K562 (cell line): ENCODE measurements around the gene MSRB2. TPM values are rescaled to one million over a fixed set of nuclear protein-coding genes. Genes with fewer than 3 reads are reported as not detected.

Experiments
- ARNT ChIP-seq, 2 experiments: fragments of 450-650 bp; IDR thresholded peaks; 2 replicates each; pipeline ENCODE4 v1.6.1; 2016; ENCODE audit warnings: mild to moderate bottlenecking in 1 of 2
- EP300 ChIP-seq: IDR thresholded peaks from 2 replicates; pipeline ENCODE4 v1.6.1; 2012; ENCODE audit warnings: low read length, improper control_type of control experiment
- HDAC3 ChIP-seq: fragments of 450-650 bp; IDR thresholded peaks from 2 replicates; pipeline ENCODE4 v1.6.1; 2018; ENCODE audit warnings: borderline replicate concordance, mild to moderate bottlenecking, moderate library complexity; ENCODE audit not compliant: partially characterized antibody
- HEY1 ChIP-seq: fragments of 250-450 bp; sonication (Bioruptor Pico); IDR thresholded peaks from 2 replicates; pipeline ENCODE4 v1.5.0; 2020; ENCODE audit warnings: mild to moderate bottlenecking, moderate library complexity, borderline replicate concordance
- KAT7 ChIP-seq: sonication (generic); formaldehyde crosslinking; IDR thresholded peaks from 2 replicates; pipeline ENCODE4 v1.8.0; 2022; ENCODE audit warnings: missing genetic modification reagents, mild to moderate bottlenecking, borderline replicate concordance
- MCM7 ChIP-seq, 2 experiments: fragments of 450-650 bp; IDR thresholded peaks; 2 replicates each; pipeline ENCODE4 v1.6.1; 2016 to 2018
- MECOM ChIP-seq: fragments of 250-450 bp; sonication (Bioruptor Pico); IDR thresholded peaks from 2 replicates; pipeline ENCODE4 v1.8.0; 2022; ENCODE audit warnings: inconsistent platforms
- NCOA2 ChIP-seq, 2 experiments: fragments of 450-650 bp; IDR thresholded peaks; 2 replicates each; pipeline ENCODE4 v1.6.1; 2018; ENCODE audit warnings: mild to moderate bottlenecking in 2 of 2, moderate library complexity in 1 of 2; ENCODE audit not compliant: partially characterized antibody in 2 of 2
- PCBP1 ChIP-seq: fragments of 200-400 bp; formaldehyde crosslinking; IDR thresholded peaks from 2 replicates; pipeline ENCODE4 v1.6.1; 2018; ENCODE audit warnings: mild to moderate bottlenecking, low read depth, low read length; ENCODE audit not compliant: poor library complexity, severe bottlenecking
- RBM22 ChIP-seq: fragments of 200-400 bp; formaldehyde crosslinking; IDR thresholded peaks from 2 replicates; pipeline ENCODE4 v1.6.1; 2018; ENCODE audit warnings: low read length, low read depth; ENCODE audit not compliant: poor library complexity, severe bottlenecking
- RFX7 ChIP-seq: fragments of 250-450 bp; sonication (Bioruptor Pico); IDR thresholded peaks from 2 replicates; pipeline ENCODE4 v1.5.1; 2021; ENCODE audit warnings: mild to moderate bottlenecking
- SRSF7 ChIP-seq: fragments of 200-400 bp; formaldehyde crosslinking; optimal IDR thresholded peaks from 2 replicates; pipeline ENCODE3; 2017; ENCODE audit warnings: mild to moderate bottlenecking, low read depth, low read length
- SRSF9 ChIP-seq: fragments of 200-400 bp; formaldehyde crosslinking; IDR thresholded peaks from 2 replicates; pipeline ENCODE4 v1.6.1; 2017; ENCODE audit warnings: low read depth, low read length, borderline replicate concordance
- ZNF584 ChIP-seq: fragments of 200-800 bp; sonication (Bioruptor generic); IDR thresholded peaks from 2 replicates; pipeline ENCODE4 v1.6.1; 2016; ENCODE audit warnings: low read depth, mild to moderate bottlenecking, missing genetic modification characterization, missing compliant biosample characterization
- ZNF589 ChIP-seq: fragments of 200-800 bp; sonication (Bioruptor generic); IDR thresholded peaks from 2 replicates; pipeline ENCODE4 v1.6.1; 2016; ENCODE audit warnings: low read depth, missing genetic modification characterization, missing compliant biosample characterization
- ZNF766 ChIP-seq: fragments of 200-800 bp; sonication (Bioruptor generic); conservative IDR thresholded peaks from 2 replicates; pipeline ENCODE4 v1.6.1; 2016; ENCODE audit warnings: missing genetic modification characterization, missing compliant biosample characterization
- polyA plus RNA-seq, 8 experiments: library from polyadenylated mRNA; depleted of rRNA in 4 of 8; stranded (reverse) in 5 of 8; unstranded in 3 of 8; fragments of >200 nt; fragmentation: Nextera tagmentation in 2 of 8; fragmentation: Illumina TruSeq in 1 of 8; extraction: Ambion mirVana in 2 of 8; extraction: Trizol in 1 of 8; gene quantifications; 2 replicates each; pipeline versions ENCODE4 v1.2.1 to v1.2.3, GENCODE V29; 2011 to 2014; ENCODE audit warnings: inconsistent platforms in 1 of 8, missing spikeins in 1 of 8
- total RNA-seq, 7 experiments: library from RNA; depleted of rRNA in 6 of 7; stranded (reverse); fragments of >200 nt in 6 of 7; fragmentation: Illumina TruSeq in 2 of 7; extraction: Trizol in 2 of 7; gene quantifications; 2 replicates each; pipeline versions ENCODE4 v1.2.1 to v1.2.3, GENCODE V29; 2011 to 2021; ENCODE audit warnings: low replicate concordance in 1 of 7
- TF ChIP-seq, protein P1 (sequence below): sonication (generic); formaldehyde crosslinking; IDR thresholded peaks from 2 replicates; pipeline ENCODE4 v1.8.1; 2023; ENCODE audit warnings: mild to moderate bottlenecking, missing genetic modification reagents
- TF ChIP-seq, protein P2 (sequence below), 2 experiments: fragments of 450-650 bp; IDR thresholded peaks; 2 replicates each; pipeline ENCODE4 v1.6.1; 2018; ENCODE audit warnings: mild to moderate bottlenecking in 2 of 2, low read depth in 1 of 2; ENCODE audit not compliant: partially characterized antibody in 2 of 2
- TF ChIP-seq, protein P3 (sequence below): fragments of 450-650 bp; IDR thresholded peaks from 2 replicates; pipeline ENCODE4 v1.6.1; 2016
- TF ChIP-seq, protein P4 (sequence below), 2 experiments: fragments of 450-650 bp; IDR thresholded peaks; 2 replicates each; pipeline ENCODE4 v1.6.1; 2016

MSRB2 gene
- total and polyA plus RNA-seq, 9 of the 15 experiments (the other 6 are each of a cell fraction or from before 2014, with no cell fraction given): 1.5 to 22.3 (median 5.9) TPM

DNA sequence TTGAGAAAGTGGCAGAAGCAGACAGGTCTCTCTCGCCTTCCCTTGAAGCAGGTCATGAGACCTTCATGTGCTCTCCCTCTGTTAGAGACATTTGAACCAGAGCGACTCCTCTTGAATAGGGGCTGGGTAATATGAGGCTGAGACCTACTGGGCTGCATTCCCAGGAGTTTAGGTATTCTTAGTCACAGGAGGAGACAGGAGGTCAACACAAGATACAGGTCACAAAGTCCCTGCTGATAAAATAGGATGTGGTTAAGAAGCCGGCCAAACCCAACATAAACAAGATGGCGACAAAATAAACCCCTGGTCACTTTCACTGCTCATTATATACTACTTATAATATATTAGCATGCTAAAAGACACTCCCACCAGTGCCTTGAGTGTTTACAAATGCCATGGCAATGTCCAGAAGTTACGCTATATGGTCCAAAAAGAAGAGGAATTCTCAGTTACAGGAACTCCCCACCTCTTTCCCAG lies 43.5 kb upstream of the MSRB2 start (continued):
- TF ChIP-seq RBM22 (no peak), RFX7 (CRISPR knock-in tag) (no peak), KAT7 (CRISPR knock-in tag) (no peak), SRSF9 (no peak), ZNF589 (CRISPR knock-in tag) (peak; percentile 76; the same call in 1 of the 2 replicates), MCM7 (IDR thresholded peaks at IDR 0.05) (no peak), ZNF584 (CRISPR knock-in tag) (peak; percentile 3; the same call in 1 of the 2 replicates), ARNT (IDR thresholded peaks at IDR 0.05) (0 out of 4 replicates have a peak, but pooled peaks of 1 of the 2 experiments have one; percentile 24), PCBP1 (no peak), NCOA2 (IDR thresholded peaks at IDR 0.05; ENCODE audit: partially characterized antibody in 2 of 2) (no peak), HDAC3 (peak; percentile 31), ZNF766 (CRISPR knock-in tag) (peak; percentile 85; the same call in 1 of the 2 replicates), SRSF7 (no peak), MECOM (CRISPR knock-in tag) (0 out of 2 replicates have a peak, but pooled peaks have one; percentile 15), EP300 (peak; percentile 73), HEY1 (CRISPR knock-in tag) (no peak)
- TF ChIP-seq, protein P1, sequence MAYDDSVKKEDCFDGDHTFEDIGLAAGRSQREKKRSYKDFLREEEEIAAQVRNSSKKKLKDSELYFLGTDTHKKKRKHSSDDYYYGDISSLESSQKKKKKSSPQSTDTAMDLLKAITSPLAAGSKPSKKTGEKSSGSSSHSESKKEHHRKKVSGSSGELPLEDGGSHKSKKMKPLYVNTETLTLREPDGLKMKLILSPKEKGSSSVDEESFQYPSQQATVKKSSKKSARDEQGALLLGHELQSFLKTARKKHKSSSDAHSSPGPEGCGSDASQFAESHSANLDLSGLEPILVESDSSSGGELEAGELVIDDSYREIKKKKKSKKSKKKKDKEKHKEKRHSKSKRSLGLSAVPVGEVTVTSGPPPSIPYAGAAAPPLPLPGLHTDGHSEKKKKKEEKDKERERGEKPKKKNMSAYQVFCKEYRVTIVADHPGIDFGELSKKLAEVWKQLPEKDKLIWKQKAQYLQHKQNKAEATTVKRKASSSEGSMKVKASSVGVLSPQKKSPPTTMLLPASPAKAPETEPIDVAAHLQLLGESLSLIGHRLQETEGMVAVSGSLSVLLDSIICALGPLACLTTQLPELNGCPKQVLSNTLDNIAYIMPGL (CRISPR knock-in tag): no peak
- TF ChIP-seq, protein P2, sequence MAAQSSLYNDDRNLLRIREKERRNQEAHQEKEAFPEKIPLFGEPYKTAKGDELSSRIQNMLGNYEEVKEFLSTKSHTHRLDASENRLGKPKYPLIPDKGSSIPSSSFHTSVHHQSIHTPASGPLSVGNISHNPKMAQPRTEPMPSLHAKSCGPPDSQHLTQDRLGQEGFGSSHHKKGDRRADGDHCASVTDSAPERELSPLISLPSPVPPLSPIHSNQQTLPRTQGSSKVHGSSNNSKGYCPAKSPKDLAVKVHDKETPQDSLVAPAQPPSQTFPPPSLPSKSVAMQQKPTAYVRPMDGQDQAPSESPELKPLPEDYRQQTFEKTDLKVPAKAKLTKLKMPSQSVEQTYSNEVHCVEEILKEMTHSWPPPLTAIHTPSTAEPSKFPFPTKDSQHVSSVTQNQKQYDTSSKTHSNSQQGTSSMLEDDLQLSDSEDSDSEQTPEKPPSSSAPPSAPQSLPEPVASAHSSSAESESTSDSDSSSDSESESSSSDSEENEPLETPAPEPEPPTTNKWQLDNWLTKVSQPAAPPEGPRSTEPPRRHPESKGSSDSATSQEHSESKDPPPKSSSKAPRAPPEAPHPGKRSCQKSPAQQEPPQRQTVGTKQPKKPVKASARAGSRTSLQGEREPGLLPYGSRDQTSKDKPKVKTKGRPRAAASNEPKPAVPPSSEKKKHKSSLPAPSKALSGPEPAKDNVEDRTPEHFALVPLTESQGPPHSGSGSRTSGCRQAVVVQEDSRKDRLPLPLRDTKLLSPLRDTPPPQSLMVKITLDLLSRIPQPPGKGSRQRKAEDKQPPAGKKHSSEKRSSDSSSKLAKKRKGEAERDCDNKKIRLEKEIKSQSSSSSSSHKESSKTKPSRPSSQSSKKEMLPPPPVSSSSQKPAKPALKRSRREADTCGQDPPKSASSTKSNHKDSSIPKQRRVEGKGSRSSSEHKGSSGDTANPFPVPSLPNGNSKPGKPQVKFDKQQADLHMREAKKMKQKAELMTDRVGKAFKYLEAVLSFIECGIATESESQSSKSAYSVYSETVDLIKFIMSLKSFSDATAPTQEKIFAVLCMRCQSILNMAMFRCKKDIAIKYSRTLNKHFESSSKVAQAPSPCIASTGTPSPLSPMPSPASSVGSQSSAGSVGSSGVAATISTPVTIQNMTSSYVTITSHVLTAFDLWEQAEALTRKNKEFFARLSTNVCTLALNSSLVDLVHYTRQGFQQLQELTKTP (IDR thresholded peaks at IDR 0.05; ENCODE audit: low read depth in 1 of 2, partially characterized antibody in 2 of 2): peak in 1 of 2 experiments; percentile 18
- TF ChIP-seq, protein P3, sequence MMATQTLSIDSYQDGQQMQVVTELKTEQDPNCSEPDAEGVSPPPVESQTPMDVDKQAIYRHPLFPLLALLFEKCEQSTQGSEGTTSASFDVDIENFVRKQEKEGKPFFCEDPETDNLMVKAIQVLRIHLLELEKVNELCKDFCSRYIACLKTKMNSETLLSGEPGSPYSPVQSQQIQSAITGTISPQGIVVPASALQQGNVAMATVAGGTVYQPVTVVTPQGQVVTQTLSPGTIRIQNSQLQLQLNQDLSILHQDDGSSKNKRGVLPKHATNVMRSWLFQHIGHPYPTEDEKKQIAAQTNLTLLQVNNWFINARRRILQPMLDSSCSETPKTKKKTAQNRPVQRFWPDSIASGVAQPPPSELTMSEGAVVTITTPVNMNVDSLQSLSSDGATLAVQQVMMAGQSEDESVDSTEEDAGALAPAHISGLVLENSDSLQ: no peak
- TF ChIP-seq, protein P4, sequence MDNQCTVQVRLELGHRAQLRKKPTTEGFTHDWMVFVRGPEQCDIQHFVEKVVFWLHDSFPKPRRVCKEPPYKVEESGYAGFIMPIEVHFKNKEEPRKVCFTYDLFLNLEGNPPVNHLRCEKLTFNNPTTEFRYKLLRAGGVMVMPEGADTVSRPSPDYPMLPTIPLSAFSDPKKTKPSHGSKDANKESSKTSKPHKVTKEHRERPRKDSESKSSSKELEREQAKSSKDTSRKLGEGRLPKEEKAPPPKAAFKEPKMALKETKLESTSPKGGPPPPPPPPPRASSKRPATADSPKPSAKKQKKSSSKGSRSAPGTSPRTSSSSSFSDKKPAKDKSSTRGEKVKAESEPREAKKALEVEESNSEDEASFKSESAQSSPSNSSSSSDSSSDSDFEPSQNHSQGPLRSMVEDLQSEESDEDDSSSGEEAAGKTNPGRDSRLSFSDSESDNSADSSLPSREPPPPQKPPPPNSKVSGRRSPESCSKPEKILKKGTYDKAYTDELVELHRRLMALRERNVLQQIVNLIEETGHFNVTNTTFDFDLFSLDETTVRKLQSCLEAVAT (IDR thresholded peaks at IDR 0.05): 0 out of 4 replicates have a peak, but pooled peaks of 1 of the 2 experiments have one; percentile 20
